Measurements from ENCODE around the gene GDF9.
"Not testable (repeated sequence)": the region's sequence is repeated elsewhere in the genome, so short reads cannot be mapped to it uniquely, and the experiment has no call there.

Gene GDF9

DNA sequence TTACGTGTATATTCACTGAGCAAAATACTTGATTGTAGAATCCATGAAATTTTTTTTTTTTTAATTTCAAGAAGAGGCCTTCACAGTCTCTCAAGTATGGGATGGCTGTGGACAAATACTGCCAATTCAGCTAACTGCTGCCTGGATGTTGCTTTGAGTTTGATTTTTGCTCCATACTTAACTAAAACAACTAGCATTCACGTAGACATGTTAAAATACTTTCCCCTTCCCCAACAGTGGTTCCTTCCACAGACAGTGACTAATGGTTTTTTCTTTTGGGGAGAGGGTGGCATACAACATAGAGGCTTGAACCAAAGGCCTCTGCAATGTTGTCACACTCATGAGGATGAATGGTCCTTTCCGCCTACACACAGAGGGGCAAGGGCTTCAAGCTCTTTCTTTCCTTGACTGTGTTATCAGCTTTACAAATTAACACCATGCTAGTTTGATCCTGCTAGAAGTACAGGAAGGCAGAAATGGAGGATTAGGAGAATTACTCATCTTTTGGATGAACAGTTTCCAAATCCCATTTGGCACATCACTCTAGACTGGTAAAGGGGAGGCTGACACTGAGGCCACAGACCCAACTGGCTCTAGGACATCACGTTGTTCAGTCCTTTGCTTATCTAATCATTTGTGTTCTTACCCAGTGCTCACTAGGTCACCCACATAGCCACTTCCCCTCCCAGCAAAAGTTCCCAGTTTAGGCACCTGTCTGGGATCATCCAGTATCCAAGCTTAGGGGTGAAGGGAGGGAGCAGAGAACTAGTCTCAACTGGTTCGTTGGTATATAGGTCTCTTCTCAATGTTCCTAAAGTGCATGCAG, 5.4 kb upstream of the GDF9 start:
- no peak for DNase-seq

DNA sequence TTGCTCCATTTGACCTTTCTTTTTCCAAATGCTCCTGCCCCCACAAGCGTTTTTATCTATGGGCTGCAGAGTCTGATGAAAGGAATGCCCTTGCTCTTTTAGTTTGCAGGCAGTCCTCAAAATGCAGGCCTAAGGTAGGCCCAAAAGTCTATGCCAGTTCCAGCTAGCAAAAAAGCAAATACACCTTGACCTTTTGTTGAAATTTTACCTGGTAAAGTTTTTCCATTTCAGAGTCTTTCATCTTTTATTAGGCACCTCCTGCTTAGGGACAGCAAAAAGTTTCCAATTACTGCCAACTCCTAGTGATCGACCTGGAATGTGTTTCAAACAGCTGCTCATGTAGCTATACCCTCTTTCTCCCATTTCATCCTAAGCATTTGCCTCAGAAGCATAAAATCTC, 4.5 kb upstream of the GDF9 start:
- no peak for DNase-seq

DNA sequence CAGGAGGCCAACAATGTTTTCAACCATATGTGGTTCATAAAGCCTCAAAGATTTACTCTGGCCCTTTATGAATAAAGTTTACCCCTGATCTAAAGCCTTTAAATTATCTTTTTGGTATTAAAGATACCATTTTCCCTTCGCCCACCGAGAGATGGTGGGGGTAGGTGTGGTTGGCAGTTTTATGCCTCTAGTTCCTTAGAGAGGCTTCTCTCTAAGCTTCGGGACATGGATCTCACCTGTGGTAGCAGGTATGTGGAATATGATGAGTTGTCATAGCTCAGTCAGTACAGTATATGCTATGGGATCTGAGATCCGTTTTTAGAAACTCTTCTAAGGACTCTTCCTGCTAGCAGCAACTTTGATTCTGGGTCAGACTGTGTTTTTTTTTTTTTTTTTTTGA, 2.5 kb upstream of the GDF9 start:
- no peak for DNase-seq

DNA sequence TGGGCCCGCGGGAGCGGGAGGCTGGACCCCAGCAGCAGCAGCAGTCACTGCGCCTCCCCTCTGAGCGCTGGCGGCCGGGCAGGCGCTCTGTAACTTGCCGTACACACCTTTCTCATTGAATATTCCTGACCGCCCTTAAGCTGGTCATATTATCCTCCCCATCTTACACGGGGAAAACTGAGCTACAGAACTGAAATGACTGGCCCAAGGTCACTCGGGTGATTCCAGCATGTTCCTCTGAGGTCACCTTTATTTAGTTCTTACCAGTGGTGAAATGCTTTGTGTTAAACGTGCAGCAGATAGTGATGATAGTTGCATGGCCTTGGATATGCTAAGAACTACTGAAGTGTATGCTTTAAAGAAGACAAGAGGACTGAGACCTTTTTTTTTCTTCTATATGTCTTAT, 780 bp upstream of the GDF9 start:
- no peak for DNase-seq

DNA sequence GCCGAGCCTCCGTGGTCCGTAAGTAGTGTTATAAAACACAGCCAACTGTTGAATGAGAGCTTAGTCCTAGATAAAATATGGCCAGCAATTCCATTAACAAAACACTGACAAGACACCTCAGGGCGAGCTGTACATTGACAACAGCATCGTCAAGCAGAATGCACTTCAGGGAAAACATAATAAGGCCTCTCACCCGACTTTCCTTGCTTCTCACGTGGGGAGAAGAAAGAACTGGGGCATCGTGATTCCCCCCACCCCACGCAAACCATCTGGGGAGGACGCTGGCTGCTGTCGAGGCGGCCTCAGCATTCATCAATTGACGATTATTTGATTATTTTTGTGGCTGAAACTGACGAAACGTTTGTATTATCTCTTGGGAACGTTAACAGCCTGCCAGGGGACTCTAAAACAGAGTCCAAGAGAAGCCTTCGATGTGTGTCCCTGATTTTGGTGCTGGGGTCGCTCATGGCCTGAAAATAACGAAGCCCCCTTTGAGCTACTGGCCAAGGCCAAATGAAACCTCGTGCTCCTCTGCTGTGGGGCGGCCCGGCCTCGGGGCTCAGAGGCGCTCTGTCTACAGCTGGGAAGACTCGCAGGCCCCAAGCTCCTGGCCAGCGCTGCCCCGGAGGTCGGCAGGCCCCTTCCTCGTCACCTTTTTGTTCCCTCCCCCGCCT, 464 bp downstream of the GDF9 start:
- DNase-seq: no peak

DNA sequence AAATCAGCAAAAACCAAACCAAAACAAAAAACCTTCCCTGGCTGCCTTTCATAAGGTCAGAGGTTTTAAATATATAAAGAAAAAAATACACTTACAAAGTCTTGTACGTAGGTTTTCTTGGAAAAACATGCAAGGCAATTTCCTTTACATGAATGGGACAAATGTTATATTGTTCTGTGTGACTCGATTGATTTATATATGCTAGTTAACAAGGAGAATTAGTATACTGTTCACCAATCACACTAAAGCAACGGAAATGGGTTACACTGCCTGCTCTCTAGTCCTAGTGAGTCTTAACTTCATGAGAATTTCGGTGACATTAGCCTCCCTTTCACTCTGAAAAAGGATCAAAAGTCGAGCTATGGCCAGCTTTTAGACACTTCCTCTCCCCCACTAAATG, 5.5 kb downstream of the GDF9 start:
- no peak for DNase-seq

DNA sequence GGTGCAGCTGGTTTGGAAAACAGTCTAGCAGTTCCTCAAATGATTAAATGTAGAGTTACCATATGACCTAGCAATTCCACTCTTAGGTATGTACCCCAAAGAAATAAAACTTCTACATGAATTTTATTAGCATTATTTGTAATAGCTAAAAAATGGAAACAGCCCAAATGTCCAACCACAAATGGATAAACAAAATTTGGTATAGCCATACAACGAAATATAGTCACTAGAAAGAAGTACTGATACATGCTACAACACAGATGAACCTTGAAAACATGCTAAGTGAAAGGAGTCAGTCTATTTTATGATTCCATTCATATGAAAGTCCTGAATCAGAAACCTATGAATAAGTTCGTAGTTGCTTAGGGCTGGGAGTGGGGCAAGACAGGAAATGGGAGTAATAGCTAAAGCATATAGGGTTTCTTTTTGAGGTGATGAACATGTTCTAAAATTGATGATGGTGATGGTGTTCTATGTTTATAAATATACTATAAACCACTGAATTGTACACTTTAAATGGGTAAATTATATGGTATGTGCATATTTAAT, 6.3 kb downstream of the GDF9 start:
- DNase-seq: no peak

DNA sequence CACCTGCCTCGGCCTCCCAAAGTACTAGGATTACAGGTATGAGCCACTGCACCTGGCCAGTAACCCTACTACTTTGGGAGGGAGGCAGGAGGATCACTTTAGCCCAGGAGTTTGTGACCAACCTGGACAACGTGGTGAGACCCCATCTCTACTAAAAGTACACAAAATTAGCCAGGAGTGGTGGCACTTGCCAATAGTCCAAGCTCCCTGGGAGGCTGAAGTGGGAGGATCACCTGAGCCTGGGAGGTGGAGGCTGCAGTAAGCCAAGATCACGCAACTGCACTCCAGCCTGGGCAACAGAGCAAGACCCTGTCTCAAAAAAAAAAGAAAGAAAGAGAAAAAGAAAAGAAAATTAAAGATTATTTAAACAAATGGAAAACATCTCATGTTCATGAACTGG, 10.3 kb downstream of the GDF9 start:
- DNase-seq: no peak

DNA sequence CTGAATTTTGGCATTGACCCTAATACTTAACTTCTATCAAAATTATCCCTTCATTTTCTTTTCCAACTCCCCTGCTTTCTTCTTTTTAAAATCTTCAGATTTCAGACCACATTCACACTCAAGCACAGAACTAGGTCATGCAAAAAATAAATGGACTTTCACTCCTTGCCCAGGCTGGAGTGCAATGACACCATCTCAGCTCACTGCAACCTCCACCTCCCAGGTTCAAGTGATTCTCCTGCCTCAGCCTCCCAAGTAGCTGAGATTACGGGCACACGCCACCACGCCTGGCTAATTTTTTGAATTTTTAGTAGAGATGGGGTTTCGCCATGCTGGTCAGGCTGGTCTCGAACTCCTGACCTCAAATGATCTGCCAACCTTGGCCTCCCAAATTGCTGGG, 11.3 kb downstream of the GDF9 start:
- DNase-seq: not testable (repeated sequence)

DNA sequence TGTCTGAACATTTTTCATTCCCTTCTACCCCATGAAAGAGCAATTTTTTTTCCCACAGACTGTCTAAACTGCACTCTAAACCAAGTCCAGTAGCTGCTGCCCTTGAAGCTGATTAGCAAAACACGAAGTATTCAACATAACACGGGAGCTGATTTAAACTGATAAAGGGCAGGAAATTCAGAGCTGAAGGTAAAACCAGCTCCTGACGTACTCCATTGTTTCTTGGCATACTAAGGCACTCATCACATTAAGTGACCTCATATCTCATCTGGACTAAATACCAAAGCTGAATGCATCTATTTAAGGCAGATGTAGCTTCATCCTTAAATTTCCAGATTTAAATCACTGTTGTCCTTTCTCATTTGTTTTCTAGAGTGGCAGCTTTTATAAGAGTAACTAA, 12.0 kb downstream of the GDF9 start:
- DNase-seq: no peak

DNA sequence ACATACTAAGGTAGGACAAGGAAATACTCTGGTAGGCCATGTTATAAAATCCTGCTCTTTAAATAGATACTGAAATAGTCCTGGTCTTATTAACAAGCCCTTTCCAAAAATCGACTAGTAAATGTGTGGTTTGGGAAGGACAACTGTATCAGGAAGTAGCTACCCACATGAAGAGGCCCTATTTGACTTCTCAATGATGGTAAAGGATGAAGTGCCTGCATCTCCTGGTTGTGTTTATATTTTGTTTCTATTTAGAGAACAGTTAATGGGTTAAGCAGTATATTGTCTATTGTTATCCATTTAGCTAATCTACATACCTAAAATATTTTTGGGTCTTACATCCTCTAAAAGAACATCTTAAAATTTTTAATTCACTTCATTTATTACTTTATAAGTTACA, 12.5 kb downstream of the GDF9 start:
- DNase-seq: no peak

DNA sequence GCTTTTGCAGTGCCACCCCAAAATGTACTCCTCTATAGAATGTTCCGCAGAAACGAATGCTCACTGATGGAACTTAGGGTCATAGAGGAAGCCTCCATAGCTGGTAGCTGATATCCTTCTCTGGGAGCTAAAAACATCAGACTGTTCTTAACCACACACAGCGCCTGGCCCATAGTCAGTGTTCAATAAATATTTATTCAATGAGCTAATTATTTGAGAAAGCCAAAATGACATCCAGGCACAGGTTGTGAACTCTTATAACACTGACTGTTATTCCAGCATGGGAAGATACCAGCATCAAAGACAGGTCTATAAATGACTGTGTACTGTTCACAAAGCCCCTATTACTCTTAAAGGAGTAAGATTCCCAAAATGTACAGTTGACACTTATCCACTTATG, 12.9 kb downstream of the GDF9 start:
- DNase-seq: no peak

DNA sequence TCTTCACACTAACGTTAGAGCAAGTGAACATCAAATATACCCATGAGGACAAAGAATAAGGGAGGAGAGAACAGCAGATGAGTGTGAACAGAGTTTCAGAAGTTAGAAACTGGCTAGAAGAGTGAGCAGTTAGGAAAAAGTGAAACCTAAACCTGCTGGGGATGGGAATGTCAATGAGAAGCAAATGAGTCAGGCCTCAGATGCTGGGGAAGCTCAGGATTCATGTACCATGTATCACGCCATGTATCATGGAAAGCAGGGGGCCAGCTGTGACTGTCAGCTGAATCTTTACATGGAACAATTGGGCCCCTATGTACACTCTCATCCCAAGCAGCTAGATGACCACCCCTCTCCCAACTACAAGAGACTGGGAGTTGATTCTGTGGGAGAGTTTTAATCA, 16.2 kb downstream of the GDF9 start:
- DNase-seq: no peak

DNA sequence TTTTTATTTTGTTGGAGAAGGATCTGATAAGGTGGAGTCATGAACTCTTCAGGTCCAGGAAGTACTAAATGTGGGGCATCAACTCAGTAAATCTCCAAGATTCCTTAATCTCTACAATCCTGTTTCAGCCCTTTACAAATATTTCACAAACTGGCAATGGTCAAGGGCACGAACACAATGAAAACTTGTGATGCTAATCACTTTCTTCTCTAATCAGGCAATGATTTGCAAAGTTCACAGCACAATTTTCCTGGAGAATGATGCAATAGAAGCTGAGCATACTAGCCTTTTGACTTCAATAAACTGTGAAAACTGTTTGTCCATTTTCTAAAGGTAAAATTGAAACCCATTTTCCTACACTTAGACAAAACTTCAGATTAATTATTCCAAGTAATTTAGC, 16.9 kb downstream of the GDF9 start:
- no peak for DNase-seq

DNA sequence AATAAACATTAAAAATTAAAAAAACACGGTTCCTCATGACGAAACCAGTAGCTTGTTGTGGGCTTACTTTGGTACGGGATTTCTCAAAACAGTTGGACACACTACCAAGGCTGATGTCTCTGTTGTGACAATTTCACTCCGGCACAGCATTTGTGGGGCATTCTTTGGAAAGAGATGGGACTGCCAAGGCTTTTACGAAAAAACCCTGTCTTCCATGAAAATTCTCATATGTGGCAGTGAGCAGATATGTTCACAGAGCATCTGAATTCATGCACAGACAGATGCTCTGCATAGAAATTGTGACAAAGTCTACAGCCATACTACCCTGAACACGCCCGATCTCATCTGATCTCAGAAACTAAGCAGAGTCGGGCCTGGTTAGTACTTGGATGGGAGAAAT, 18.0 kb downstream of the GDF9 start:
- no peak for DNase-seq

DNA sequence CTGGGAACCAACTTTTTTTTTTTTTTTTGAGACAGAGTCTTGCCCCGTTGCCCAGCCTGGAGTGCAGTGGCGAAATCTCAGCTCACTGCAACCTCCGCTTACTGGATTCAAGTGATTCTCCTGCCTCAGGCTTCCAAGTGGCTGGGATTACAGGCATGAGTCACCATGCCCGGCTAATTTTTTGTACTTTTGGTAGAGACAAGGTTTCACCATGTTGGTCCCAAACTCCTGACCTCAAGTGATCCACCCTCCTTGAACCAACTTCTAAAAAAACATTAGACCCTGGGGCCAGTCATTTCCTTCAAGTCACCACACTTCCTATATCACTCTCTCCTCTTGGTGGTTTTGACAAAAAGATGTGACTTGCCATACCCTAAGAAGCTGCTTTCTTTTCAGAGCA, 25.0 kb downstream of the GDF9 start:
- no peak for DNase-seq

DNA sequence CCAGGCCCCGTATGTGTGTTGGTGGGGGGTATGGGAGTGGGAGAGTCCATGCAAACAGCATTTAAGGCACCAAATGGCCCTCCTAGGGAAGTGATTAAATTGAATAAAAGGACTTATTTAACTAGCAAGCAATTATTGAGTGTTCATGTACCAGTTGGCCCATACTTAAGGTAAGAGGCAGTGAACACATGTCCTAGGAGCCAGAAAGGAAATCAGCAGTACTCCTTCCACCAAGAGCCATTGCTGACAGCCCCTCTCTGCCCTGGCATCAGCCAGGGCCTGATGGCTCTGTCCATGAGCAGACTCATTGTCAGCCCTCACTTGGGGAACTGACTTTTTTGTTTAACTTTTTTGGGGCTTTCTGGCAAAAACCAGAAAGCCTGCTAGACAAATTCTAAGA, 25.4 kb downstream of the GDF9 start:
- DNase-seq: no peak

DNA sequence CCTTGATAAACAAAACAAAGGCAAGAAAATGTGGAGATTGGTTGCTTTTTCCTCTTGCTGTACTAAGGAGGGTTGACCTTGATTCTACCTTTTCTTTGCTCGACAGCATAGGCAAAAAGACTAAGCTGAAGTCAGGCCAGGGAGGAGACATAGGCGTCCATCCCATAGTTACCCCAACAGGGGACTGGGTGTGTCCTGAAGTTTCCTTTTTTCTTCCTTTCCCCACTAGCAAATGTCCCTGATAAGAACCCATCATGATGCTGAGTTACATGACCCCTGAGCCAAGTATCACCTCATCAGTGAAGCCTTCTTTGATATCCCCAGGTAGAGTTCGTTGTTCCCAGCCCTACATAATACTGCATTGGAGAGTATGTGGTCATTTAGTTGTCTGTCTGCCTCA, 26.0 kb downstream of the GDF9 start:
- DNase-seq: no peak

DNA sequence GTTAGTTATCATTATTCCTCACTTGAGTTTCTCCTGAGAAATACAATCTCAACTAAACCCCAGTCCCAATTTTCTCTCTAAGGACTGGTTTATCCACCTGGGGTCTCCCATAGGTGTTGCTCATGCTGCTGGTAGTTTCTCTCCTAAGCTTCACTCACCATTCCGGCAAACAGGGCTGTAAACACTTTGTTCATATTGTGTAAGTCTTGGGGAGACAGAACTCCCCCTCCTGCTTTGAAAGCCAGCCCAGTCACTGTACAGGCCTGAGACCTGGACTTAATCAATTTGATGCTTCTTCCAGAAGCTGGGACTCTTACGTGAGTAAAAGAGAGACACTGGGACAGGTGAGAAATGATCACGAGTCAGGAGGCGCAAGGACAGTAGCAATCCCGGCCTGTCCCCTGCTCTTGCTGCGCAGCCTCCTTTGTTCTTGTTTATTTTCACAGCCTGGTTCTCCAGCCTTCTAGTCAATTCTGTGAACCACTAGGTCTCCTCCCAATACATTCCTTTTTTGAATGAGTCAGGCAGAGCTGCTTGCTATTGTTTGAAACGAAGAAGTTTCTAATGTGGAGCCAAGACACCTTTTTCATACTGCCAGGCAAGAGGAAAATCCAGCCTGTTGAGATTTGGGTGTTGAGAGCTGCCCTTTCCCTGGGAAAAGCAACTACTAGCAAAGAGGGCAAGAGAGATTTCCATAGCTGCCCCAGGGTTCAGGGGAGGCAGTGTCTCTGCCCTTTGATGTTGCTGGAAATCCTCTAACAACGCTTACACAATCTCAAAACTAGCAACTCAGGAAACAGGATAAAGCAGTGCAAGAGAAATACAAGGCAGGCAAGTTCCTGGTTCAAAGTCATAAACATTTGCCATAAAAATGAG, 26.6 kb downstream of the GDF9 start:
- DNase-seq: no peak

DNA sequence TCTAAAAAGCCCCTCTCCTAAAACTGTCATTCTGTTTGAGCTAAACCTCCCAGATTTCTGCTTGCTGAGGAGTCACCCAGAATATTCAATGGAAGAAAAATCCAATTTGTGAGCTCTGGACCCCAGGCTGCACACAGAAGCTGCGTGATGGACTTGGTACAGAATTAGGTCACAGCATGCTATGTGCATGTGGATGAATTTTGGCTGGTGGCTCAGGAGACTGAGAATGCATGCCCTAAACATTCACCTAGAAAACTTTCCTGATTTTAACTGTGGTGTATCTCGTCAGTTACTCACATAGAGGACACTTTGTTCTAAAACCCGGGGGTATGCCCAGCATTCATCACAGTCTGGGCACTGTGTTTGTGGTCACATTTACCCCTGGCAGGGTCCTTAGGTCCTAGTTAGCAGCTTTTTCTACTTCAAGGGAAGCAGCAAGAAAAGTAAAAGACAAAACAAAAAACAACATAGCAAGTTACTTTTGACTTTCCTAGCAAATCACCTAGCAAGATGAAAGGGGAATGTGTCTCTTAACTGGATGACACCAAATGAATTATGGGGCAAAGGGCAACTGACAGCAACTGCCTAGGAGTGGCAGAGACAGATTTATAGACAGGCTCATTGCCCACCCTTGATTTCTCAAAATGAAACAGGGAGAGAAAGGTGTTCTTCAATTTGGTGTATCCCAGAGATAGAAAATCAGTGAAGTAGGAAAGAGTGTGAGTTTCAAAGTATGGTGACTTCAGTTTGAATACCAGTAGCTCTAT, 27.6 kb downstream of the GDF9 start:
- no peak for DNase-seq

DNA sequence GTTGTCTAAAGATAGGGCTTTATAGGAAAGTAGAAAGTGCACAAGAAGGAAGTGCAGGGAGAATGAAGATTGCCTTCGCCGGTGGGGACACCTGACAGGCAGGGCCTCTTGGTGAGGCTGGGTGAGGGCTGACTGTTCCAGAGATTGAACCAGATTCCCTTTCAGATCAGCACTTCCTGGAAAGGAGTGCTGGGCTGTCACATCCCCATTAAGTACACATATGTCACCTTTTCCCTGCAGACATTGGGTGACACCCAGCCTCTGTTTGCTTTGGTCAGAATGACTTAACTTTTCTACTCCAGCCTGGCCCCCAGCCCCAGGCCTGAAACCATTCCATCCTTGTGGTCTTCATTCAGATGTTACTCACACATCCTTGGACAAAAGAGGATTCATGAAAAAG, 28.4 kb downstream of the GDF9 start:
- no peak for DNase-seq

DNA sequence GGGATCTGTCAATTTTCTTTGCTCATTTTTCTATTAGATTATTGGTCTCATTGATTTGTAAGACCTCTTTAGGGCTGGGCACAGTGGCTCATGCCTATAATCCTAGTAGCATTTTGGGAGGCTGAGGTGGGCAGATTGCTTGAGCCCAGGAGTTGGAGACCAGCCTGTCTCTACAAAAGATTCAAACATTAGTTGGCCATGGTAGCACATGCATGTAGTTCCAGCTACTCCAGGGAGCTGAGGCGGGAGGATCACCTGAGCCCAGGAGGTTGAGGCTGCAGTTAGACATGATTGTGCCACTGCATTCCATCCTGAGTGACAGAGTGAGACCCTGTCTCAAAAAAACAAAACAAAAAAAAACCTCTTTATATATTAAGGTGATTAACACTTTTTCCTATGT, 29.4 kb downstream of the GDF9 start:
- no peak for DNase-seq

DNA sequence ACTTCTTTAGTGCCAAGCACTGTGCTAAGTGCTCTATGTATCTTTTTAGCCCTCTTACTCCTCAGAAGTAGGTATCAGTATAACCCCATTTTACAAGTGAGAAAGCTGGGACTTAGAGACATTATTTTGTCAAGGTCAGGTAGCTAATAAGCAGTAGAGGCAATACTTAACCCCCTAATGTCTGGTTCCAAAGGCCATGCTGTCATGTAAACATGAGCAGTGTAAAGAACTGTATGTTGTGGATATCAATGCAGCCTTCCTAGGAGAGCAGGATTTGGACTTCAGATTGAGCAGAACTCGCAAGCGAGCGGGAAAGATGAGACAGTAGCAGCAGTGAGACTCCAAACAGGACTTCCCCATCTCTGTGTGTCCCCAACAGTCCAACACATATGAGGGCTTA, 32.2 kb downstream of the GDF9 start:
- DNase-seq: no peak

All from activated T-cell treated with anti-CD3 and anti-CD28 coated beads, Interleukin-2, amount 50 U/mL, for 48 hours (primary cell).